GM23338 (cell line): ENCODE measurements around the gene FOXL2NB. TPM values are rescaled to one million over a fixed set of nuclear protein-coding genes. Genes with fewer than 3 reads are reported as not detected.

ENCODE experiments used
- ATAC-seq: fragments of 200-7000 bp; cut with Tn5 transposase; 3 replicates; pipeline ENCODE4 v1.9.1; 2020
- DNase-seq: peaks from one replicate; pipeline ENCODE4 v3.0.0-alpha.2; 2015; ENCODE audit warnings: low spot score
- H2AFZ ChIP-seq: fragments of 200-600 bp; sonication (generic); 2 replicates; pipeline ENCODE4 v1.8.0; 2016; ENCODE audit warnings: antibody characterized with exemption, mild to moderate bottlenecking, moderate library complexity
- H3F3A ChIP-seq: fragments of 200-600 bp; sonication (generic); replicated peaks from 2 replicates; pipeline ENCODE4 v1.8.0; 2017; ENCODE audit warnings: antibody characterized with exemption, mixed run types, low read depth
- H3K27ac ChIP-seq: fragments of 200-600 bp; sonication (generic); 2 replicates; pipeline ENCODE4 v1.6.1; 2016; ENCODE audit warnings: low read depth
- H3K27me3 ChIP-seq: fragments of 200-600 bp; sonication (generic); 2 replicates; pipeline ENCODE4 v1.8.0; 2016; ENCODE audit warnings: mild to moderate bottlenecking, mixed run types, moderate library complexity; ENCODE audit not compliant: insufficient read depth
- H3K36me3 ChIP-seq: fragments of 200-600 bp; sonication (generic); 2 replicates; pipeline ENCODE4 v1.8.0; 2016; ENCODE audit warnings: mild to moderate bottlenecking; ENCODE audit not compliant: insufficient read depth
- H3K4me1 ChIP-seq: fragments of 200-600 bp; sonication (generic); 2 replicates; pipeline ENCODE4 v1.8.0; 2016; ENCODE audit warnings: mild to moderate bottlenecking, moderate library complexity; ENCODE audit not compliant: insufficient read depth
- H3K4me2 ChIP-seq: fragments of 200-600 bp; sonication (generic); 2 replicates; pipeline ENCODE4 v1.7.1; 2017; ENCODE audit warnings: mixed run types
- H3K4me3 ChIP-seq: fragments of 200-600 bp; sonication (generic); 2 replicates; pipeline ENCODE4 v1.6.1; 2016; ENCODE audit warnings: mixed run types
- H3K79me2 ChIP-seq: fragments of 200-600 bp; sonication (generic); replicated peaks from 2 replicates; pipeline ENCODE4 v1.8.0; 2017; ENCODE audit warnings: mild to moderate bottlenecking; ENCODE audit not compliant: insufficient read depth
- H3K9me2 ChIP-seq: fragments of 200-600 bp; sonication (generic); 2 replicates; pipeline ENCODE4 v1.8.0; 2017; ENCODE audit not compliant: insufficient read depth
- H4K20me1 ChIP-seq: fragments of 200-600 bp; sonication (generic); replicated peaks from 2 replicates; pipeline ENCODE4 v1.8.0; 2017; ENCODE audit warnings: mild to moderate bottlenecking; ENCODE audit not compliant: insufficient read depth
- H3K27ac Mint-ChIP-seq: 2 replicates; pipeline ENCODE4 v1.8.0; 2020; ENCODE audit warnings: inconsistent platforms, mild to moderate bottlenecking, moderate library complexity, mixed read lengths
- H3K27me3 Mint-ChIP-seq: 3 replicates; pipeline ENCODE4 v1.8.0; 2022; ENCODE audit warnings: low read depth, mild to moderate bottlenecking, moderate library complexity, mixed read lengths, inconsistent platforms; ENCODE audit not compliant: insufficient read depth, poor library complexity
- H3K36me3 Mint-ChIP-seq: 3 replicates; pipeline ENCODE4 v1.8.0; 2021; ENCODE audit warnings: low read depth, mild to moderate bottlenecking, inconsistent platforms, moderate library complexity, mixed read lengths
- H3K4me1 Mint-ChIP-seq: 3 replicates; pipeline ENCODE4 v1.8.0; 2020; ENCODE audit warnings: mild to moderate bottlenecking, inconsistent platforms, mixed read lengths
- H3K4me3 Mint-ChIP-seq: 3 replicates; pipeline ENCODE4 v1.8.0; 2021; ENCODE audit warnings: moderate library complexity, mild to moderate bottlenecking, inconsistent platforms, mixed read lengths
- H3K9me3 Mint-ChIP-seq: 3 replicates; pipeline ENCODE4 v1.8.0; 2020; ENCODE audit warnings: moderate library complexity, mild to moderate bottlenecking, inconsistent platforms, mixed read lengths
- STAT1 ChIP-seq: IDR thresholded peaks from one replicate; pipeline ENCODE4 v1.6.1; 2016; ENCODE audit warnings: antibody characterized with exemption; ENCODE audit not compliant: unreplicated experiment
- ZNF114 ChIP-seq: fragments of 250-450 bp; sonication (Bioruptor Pico); IDR thresholded peaks from 2 replicates; pipeline ENCODE4 v1.5.0; 2020; ENCODE audit warnings: mild to moderate bottlenecking, moderate library complexity
- ZNF462 ChIP-seq: fragments of 250-450 bp; sonication (Bioruptor Pico); IDR thresholded peaks from 2 replicates; pipeline ENCODE4 v1.5.0; 2020; ENCODE audit warnings: mild to moderate bottlenecking, moderate library complexity
- polyA plus RNA-seq: library from polyadenylated mRNA; unstranded; fragments of >200 nt; fragmentation: Nextera tagmentation; extraction: Ambion mirVana; gene quantifications from 2 replicates; pipeline ENCODE4 v1.2.1, GENCODE V29; 2016
- total RNA-seq: library from RNA; depleted of rRNA; stranded (reverse); fragments of >200 nt; shearing (Covaris generic); gene quantifications from 2 replicates; pipeline ENCODE4 v1.2.3, GENCODE V29; 2014
- TF ChIP-seq, protein P1 (sequence below): IDR thresholded peaks from one replicate; pipeline ENCODE4 v1.6.1; 2018; ENCODE audit warnings: antibody characterized with exemption; ENCODE audit not compliant: unreplicated experiment

Gene FOXL2NB
- total and polyA plus RNA-seq, 2 experiments from 2014 or later = 11.2 to 15.6 TPM

DNA sequence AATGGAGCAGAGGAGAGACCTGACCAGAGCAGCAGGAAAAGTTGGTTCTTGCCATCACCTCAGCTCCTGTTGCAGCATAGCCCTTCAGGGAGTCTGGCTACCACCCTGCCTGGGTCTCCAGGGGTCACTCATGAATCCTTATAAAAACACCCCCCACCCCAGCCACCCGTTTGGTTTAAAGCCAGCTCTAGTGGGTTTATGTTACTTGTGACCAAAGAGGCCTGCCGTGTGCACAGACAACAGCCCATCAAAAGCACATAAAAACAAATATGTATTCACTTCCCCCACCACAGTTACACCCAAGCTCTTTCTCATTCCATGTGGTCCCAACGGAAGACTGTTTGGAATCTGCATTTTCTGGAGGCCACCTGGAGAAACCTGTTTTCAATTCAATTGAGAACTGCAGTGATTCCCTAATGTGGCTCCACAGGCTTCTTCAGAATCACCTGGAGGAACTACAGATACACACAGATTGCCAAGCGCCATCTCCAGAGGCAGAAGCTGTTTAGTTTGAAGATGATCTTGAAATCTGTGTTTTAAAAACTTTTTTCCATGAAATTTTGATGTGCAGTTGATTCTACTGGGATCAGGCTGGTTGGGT, 13.8 kb upstream of the FOXL2NB start:
- Histone ChIP-seq H2AFZ (peak overlapping the region; percentile 12; the same call in 1 of the 2 replicates), H3K4me2 (peak overlapping the region; percentile 61), H3K4me3 (0 out of 2 replicates have a peak overlapping the region, but pooled peaks have one; percentile 25), H3K27me3 (peaks cover 43% of the 10 kb centered on the region), H3K79me2 (no peaks in the 10 kb centered on the region), H3K9me2 (no peaks in the 10 kb centered on the region), H3K4me1 (peaks cover 32% of the 10 kb centered on the region), H3K27ac (no peak overlapping the region), H4K20me1 (peaks cover 3% of the 10 kb centered on the region), H3K36me3 (no peaks in the 10 kb centered on the region), H3F3A (peaks cover 12% of the 10 kb centered on the region; the same call in 1 of the 2 replicates)
- Mint-ChIP-seq H3K36me3 (no peaks in the 10 kb centered on the region), H3K27me3 (peaks cover 53% of the 10 kb centered on the region), H3K27ac (no peak overlapping the region), H3K4me3 (peak overlapping the region; percentile 20; the same call in 2 of the 3 replicates), H3K9me3 (no peaks in the 10 kb centered on the region; the same call in 2 of the 3 replicates), H3K4me1 (peaks cover 33% of the 10 kb centered on the region)
- ATAC-seq = no peak
- peak; percentile 45 for DNase-seq
- TF ChIP-seq ZNF462 (CRISPR knock-in tag) (peak; percentile 89), ZNF114 (CRISPR knock-in tag) (no peak), STAT1 (no peak)
- TF ChIP-seq, protein P1, sequence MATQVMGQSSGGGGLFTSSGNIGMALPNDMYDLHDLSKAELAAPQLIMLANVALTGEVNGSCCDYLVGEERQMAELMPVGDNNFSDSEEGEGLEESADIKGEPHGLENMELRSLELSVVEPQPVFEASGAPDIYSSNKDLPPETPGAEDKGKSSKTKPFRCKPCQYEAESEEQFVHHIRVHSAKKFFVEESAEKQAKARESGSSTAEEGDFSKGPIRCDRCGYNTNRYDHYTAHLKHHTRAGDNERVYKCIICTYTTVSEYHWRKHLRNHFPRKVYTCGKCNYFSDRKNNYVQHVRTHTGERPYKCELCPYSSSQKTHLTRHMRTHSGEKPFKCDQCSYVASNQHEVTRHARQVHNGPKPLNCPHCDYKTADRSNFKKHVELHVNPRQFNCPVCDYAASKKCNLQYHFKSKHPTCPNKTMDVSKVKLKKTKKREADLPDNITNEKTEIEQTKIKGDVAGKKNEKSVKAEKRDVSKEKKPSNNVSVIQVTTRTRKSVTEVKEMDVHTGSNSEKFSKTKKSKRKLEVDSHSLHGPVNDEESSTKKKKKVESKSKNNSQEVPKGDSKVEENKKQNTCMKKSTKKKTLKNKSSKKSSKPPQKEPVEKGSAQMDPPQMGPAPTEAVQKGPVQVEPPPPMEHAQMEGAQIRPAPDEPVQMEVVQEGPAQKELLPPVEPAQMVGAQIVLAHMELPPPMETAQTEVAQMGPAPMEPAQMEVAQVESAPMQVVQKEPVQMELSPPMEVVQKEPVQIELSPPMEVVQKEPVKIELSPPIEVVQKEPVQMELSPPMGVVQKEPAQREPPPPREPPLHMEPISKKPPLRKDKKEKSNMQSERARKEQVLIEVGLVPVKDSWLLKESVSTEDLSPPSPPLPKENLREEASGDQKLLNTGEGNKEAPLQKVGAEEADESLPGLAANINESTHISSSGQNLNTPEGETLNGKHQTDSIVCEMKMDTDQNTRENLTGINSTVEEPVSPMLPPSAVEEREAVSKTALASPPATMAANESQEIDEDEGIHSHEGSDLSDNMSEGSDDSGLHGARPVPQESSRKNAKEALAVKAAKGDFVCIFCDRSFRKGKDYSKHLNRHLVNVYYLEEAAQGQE = no peak
